GM08714 (cell line): Measurements from ENCODE around the gene PRR35.

Source experiments
- H3K4me3 ChIP-seq: fragments of 200-500 bp; sonication (Bioruptor generic); 2 replicates; pipeline ENCODE4 v1.5.1; 2014; ENCODE audit warnings: mild to moderate bottlenecking, low read length, inconsistent platforms
- ZNF274 ChIP-seq: IDR thresholded peaks from 2 replicates; pipeline ENCODE4 v1.6.1; 2012; ENCODE audit warnings: mild to moderate bottlenecking, low read depth, low read length

PRR35 gene

DNA sequence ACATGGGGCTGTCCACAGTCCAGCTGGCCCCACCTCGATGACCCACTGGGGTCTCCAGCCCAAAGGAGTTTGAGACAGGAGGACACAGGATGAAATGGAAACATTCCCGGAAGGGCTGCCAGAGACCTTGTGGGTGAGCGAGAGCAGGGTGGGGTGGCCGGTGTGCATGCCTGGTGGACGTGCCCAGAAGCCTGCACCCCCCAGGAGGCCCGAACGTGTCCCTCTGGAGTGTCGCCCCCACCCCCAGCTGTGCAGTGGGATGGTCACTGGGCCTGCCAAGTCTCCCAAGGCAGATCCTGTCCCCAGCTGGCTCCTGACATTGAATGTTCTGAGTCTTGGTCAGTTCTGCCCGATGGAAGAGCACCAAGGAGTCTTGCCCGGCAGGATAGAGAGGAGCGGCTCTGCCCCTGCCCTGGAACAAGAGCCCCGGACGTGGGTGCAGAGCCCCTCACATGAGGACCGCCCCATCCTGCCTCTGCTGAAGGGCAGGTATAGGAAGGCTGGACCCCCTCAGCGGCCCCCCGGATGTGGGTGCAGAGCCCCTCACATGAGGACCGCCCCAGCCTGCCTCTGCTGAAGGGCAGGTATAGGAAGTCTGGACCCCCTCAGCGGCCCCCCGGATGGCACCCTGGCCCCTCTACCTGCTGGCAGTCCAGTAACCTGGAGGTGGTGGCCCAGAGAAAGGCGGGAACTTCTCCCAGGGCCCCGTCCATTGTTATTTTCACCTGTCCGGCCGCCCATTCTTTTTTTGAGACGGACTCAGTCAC lies 35.7 kb upstream of the PRR35 start:
- no peak overlapping the region for H3K4me3 ChIP-seq
- no peak for TF ChIP-seq ZNF274

DNA sequence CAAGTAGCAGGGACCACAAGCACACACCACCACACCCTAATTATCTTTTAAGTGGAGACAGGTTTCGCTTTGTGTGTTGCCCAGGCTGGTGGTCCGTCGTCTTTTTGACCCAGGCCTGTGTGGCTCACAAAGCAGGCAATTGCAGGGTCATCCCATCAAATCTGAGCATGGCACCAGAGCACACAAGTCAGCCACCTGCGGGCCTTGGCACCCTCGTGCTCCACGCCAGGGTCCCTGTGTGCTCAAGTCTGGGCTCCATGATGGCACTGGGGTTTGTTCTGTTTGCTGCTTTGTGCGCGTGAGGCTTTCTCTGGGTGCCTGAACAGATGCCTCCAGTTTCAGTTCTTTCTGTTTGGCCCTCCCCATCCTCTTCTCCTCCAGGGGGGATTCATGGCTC lies 35.1 kb upstream of the PRR35 start:
- no peak overlapping the region for H3K4me3 ChIP-seq
- no peak for TF ChIP-seq ZNF274

DNA sequence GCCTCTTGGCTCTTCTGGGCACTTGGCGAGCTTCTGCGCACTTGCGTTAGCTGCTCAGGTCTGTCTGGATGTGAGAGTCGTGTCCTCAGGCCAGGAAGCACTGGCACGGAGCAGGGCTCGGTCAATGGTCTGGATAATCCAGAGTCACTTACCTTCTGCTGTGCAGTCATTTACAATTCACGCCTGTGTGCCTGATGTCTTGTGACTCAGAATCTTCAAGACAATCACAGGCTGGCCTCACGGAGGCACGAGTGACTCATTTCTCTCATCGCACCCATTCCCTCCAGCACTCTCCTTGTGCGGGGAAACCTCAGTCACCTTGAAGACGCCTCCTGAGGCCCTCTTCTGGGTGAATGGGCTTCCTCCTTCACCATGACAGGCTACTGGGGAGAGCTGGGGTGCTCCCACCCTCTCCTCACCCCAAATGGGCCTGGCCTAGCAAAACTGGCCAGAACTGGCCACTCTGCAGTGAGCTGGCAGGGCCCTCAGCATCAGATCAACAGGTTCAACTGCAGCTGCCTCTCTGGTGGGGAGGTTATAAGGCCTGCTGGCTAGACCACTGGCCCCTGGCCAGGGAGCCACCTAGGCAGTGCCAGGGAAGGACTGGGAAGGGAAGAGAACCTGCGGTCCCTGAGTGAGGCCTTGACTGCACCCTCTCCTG lies 34.5 kb upstream of the PRR35 start:
- peak overlapping the region; percentile 67; the same call in 1 of the 2 replicates for H3K4me3 ChIP-seq
- TF ChIP-seq ZNF274: no peak

DNA sequence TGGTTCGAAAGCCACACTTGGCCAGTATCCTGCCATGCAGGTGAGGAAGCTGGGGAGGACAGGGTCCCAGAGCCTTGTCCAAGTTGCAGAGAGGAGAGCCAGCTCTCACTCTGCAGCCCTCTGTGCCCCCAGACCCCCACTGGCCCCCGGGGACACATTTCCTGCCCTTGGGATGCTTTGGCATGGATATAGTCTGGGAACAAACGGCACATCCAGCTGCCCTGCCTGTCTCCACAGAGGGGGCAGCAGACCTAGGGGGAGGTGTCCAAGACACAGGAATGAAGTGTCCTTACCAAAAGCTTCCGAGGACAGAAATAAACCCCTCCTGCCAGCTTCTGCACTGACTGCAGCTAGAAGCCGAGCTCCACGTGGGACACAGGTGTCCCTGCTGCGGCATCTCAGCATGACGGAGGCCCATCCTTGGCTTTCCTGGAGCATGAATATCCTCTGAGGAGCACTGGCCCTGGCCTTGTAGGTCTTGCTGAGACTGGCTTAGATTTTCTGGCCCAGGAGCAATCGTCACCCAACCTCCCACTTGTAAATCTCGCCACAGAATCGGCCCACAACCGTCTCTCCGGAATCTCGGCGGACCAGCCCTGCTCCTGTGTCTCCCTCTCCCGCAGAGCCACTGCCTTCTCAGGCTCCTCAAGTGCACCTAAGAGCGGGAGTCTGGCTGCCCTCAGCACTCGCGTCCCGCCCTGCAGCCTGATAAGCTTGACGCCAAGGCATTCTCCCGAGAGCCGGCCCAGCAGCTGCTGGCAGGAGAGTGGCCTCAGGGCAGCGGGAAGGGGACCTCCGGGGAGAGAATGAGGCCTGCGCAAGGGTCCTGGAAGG lies 33.8 kb upstream of the PRR35 start:
- H3K4me3 ChIP-seq: peak overlapping the region; percentile 67
- TF ChIP-seq ZNF274: no peak

DNA sequence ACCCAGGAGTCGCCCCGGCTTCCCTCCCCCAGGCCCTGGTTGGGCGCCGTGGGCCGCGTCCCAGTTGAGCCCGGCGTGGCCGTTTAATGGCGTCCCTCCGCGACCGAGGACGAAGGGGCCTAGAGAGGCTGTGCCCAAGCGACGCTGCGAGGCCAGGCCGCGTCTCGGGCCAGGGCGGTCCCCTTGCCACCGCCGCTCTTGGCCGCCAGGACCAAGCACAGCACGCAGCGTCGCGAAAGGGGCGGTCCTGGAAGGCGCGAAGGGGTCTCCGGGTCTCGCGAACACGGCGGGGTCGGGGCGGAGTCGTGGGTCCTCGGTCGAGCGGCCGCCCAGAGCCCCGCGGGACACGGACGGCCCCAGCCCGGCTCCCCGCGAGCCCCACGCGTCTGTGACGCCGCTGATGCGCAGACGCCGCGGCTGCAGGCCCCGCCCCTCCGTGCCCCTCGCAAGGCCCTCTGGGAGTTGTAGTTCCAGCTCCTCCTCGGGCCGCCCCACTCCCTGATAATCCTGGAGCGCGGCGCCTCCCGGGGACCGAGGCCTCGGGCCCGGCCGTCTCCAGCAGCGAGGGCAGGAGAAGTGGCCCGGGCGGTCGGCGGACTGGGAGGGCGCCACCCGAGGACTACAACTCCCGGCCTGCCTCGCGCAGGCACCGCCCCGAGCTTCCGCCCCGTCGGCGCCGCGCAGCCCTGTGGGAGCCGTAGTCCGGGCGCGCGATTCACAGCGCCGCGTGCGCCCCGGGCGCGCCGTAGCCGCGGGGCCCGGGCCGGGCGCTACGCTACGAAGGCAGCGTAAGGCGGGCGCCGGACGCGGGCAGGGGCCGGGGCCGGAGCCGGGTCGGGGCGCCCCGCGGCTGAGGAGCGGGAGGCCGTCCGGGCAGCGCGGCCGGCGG lies 32.9 kb upstream of the PRR35 start, which contains the start of gene CAPN15:
TSS of gene CAPN15 (plus strand) at position 698 of the 889 bp plus-strand sequence. CDS start 19,127 bp downstream, outside the sequence.
- TF ChIP-seq ZNF274: no peak
- peak within 1 kb of the TSS; percentile 67 for H3K4me3 ChIP-seq

DNA sequence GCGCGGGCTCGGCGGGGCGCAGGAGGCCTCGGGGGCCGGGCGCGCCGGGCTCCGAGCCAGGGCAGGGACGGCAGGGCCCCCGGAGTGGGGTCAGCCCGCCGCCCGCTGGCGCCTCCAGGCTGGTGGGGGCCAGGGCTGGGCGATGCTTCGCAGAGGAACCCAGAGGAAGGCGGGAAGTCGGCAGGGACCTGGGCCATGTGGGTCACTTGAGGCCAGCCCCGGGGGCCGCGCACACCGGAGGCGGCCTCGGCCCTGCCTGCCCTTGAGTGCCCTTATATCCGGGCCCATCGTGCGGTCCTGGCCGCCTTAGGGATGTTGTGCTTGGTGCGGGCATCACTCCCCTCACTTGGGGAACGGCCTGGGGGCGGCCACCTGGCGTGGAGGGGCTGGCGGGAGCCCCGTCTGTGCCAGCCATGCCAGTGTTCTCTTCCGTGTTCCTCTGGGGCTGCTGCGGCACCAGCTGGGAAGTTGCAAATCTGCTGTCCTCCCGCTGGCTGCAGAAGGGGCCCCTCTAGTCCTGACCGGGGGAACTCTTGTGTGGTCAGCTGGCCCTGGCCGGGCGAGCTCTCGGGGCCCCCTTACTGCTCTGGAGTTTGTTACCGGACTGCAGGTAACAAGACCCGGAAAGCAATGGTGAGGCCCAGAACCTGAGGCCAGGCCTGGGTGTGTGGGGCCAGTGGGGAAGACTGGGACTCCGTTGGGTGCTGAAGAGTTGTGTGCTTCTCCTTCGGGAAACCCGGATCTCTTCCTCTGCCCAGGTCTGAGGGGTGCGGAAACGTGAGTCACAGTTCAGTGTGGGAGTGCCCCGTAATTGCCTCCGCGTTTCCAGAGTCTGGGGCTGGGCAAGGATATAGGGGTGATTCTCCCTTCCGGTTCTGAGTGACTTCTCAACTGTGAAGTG lies 31.8 kb upstream of the PRR35 start:
- TF ChIP-seq ZNF274: no peak
- peak overlapping the region; percentile 66 for H3K4me3 ChIP-seq

DNA sequence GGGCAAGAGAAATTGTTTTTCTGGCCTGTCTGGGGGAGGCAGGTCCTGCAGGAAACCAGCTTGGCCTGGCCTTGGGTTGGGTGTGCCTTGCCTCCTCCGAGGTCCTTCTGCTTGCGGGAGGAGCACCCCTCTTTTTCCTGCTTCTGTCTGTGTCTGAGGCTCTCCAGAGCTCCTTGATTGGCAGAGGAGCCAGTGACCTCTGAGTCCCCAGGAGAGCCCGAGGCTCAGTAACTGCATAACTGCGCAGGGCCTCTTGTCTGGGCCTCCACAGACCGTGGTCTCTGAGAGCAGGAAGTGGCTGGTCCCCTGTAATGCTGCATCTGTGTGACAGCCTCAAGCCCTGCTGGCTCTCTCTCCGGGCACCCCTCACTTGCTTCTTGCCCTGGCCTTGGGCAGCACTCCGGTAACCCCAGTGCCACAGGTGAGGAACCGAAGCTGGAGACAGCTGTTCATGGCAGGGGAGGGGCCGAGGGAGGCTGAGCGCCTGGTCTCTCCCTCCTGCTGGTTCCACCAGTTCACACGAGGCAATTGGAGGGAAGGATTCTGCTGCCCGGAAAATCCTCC lies 31.1 kb upstream of the PRR35 start:
- TF ChIP-seq ZNF274: no peak
- H3K4me3 ChIP-seq: peak overlapping the region; percentile 66

DNA sequence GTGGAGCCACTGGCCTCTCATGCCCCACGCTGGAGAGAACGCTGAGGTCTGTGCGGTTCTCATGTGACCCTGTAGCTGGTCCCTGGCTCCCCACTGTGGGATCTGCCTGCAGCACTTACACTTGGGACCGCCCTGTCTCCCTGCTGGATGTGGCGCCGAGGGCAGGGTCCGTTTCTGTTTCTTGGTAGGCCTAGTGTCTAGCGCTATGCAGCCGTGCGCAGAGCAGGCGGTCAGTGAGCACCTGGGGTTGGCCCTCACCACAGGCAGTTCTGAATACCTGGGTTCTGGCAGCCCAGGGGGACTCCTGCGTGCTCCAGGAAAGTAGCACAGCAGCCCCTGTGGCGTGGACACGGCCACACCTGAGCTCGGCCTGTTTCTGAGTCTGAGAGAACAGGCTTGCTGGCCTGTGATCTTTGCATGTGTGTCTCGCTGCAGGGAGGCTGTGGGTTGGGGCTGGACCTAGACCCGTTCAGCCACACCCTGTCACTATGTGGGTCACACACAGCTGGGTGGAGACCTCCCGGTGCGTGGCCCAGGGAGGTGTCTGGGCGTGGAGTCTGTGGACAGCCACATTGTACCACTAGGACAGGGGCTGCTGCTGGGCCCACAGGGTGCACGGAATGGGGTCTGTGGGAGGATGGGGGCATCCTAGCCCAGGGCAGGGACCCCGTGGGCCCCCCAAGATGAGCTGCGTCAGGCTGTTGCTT lies 29.9 kb upstream of the PRR35 start:
- no peak for TF ChIP-seq ZNF274
- H3K4me3 ChIP-seq: no peak overlapping the region

DNA sequence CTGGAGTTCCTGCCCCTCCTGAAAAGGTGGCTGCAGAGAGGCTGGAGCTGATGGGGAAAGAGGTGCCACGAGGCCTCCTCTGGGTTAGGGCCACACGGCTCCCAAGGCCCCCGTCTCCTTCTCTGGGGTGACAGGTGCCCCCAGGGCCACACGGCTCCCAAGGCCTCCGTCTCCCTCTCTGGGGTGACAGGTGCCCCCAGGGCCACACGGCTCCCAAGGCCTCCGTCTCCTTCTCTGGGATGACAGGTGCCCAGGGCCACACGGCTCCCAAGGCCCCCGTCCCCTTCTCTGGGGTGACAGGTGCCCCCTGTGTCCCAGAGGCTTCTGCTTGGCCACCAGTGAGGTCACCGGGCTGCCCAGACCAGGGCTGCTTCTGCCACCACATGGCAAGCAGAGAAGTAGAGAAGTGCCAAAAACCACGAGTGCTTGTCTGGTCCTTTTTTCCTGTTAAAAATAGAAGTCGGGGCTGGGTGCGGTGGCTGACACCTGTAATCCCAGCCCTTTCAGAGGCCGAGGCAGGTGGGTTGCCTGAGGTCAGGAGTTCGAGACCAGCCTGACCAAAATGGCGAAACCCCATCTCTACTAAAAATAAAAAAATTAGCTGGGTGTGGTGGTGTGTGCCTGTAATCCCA lies 28.6 kb upstream of the PRR35 start:
- TF ChIP-seq ZNF274: no peak

DNA sequence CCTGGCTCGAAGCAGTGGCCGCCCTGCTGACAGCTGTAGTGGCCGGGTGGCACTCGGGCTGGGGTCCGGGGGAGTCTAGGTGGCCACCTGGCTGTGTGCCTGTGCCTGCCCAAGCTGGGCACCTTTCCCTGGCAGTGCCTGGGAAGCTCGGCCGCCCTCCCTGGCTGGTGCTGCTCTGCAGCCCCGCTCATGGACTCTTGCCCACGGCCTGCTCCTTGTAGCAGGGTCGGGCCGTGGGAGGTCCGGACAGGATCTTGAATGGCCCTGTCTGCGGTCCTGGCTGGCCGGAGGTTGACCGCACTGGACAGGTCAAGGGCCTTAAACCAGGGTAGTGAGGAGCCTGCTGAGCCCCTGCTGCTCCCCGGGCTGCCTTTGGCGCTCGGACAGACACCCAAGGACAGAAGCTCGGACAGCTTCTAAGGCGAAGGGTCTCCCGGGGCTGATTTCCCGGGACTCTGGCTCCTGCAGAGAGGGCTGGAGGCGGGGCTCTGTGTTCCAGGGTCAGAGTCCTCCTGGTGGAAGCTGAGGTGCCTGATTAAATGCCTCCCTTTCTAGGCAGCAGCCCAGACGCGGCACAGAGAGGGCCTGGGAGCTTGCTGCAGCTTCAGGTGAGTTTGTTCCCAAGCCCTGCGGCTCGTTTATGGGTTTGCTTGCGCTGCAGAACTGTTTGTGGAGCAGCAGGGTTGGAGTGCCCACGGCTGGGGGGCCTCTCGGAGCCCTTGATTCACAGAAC lies 26.6 kb upstream of the PRR35 start:
- no peak for TF ChIP-seq ZNF274

More for the DNA sequence above, 28.6 kb upstream of the PRR35 start:
- H3K4me3 ChIP-seq: no peak overlapping the region

DNA sequence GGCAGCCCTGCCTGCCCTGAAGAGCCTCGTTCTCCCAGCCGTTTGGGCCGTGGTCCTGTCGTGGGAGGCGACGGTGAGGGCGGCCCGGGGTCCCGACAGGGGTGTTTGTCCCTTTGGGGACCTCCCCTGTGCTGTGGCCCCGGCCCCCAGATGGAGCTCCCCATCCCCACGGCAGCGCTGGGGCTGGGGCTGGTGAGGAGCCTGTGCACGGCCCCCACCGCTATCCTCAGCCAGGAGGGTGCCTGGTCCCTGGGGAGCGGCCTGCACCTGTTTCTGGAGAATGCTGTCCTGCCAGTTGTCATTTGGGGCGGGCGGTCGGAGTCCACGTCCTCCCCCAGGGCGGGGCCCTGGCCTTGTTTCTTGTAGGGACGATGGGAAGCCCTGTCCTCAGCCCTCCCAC lies 26.1 kb upstream of the PRR35 start:
- TF ChIP-seq ZNF274: no peak
- no peak overlapping the region for H3K4me3 ChIP-seq

More for the DNA sequence above, 26.6 kb upstream of the PRR35 start:
- H3K4me3 ChIP-seq: no peak overlapping the region
